Astrocyte of the hippocampus (primary cell): ENCODE data around the gene ADGRB3.
"Not testable (repeated sequence)": the region's sequence is repeated elsewhere in the genome, so short reads cannot be mapped to it uniquely, and the experiment has no call there.

Experiments used
- DNase-seq: peaks from one replicate; pipeline ENCODE4 v3.0.0; 2011; ENCODE audit warnings: low read depth, low spot score

The ADGRB3 gene

DNA sequence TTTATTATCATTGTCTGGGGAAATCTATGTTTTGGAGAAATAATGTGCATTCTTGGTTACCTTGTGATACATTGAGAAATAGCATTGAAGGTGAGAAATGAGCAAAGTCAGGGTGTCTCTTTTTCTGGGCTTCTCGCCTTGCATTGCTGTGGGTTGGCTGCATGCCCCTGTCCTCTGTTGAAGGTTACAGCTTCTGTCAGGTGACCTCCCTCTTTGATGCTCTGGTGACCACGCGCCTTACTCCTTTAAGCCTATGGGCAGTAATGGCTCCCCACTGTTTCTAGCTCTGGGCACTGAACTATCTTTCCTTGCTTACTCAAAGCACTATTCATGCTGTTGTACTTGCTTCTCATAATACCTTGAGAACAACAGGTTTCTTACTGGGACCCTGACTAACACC is 14.6 kb downstream of the ADGRB3 start:
- peak; percentile 52 for DNase-seq

DNA sequence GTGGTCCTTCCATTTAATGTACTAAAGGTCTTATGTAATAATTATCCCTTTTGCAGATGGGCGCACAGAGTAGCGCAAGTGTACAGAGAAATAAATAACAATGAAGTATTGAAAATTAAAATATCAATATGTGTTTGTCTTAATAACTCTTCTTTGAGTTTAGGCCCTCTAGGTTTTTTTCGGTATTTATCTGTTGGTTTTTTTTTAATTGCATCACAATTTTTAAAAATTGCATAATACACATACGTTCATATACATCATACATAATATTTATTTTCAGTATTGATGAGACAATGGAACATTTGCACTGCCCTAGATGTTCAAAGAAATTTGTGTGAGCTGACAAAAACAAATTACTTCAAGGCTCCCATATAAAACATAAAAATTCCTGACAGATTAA is 15.1 kb downstream of the ADGRB3 start:
- no peak for DNase-seq

DNA sequence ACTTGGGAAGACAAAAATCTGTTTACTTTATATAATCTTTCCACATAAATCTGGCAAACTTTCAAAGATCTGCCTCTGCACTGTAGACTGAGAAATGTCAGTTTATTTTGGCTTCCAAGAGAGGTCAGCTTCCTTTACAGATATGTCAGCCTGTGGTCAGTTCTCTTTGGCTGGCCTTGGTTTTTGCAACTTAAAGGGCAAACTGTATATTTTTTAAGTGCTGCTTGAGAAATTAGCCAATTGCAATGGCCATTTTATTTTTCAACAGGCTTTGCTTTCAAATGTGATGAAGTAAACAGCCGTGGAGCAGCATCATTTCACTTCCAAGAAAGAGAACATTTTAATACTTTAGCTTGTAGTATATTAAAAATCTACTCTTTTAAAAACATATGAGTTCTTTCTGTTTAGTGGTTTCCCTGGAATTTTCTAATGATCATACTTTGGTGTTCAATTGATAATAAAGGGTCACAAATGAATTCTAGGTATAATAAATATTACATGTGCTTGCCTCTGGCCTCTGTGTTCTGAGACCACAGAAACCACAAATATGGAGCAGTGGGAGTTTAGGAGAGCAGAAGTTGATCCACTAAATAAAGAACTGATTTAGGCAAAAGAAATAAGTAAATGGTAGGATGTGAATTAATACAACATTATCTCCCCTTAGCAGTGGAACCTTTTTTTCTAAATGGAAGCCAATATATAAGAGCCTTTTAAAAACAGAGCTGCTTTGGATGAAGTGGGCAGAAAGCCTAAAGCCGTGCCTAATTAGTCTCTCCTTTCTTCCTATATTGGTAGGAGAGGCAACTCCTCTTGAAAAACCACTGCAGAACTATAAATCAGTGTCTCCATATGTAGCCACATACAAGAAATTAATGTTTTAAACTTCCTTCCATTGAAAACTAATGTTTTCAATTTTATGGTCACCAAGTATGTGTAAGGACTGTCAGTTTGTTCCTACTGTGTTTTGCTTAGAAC is 16.2 kb downstream of the ADGRB3 start:
- peak; percentile 81 for DNase-seq

DNA sequence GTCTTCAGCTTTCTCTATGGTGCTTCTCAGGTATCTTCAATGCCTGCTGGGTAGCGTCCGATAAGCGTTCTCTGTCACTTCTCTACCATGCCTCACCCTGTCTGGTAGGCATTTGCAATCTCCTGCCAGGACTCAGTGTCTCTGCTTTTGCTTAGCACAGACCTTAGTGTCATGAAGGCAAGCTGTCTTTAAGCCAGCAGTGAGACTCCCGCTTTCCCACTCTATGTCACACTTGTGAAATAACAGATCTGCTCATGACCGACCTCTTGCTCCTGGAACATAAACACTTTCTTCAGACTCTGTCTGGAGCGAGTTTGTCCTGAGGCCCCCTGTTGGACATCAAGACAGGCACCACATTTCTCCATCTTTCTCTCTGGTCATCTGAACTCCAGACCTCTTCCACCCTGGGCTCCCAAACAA is 17.0 kb downstream of the ADGRB3 start:
- no peak for DNase-seq

DNA sequence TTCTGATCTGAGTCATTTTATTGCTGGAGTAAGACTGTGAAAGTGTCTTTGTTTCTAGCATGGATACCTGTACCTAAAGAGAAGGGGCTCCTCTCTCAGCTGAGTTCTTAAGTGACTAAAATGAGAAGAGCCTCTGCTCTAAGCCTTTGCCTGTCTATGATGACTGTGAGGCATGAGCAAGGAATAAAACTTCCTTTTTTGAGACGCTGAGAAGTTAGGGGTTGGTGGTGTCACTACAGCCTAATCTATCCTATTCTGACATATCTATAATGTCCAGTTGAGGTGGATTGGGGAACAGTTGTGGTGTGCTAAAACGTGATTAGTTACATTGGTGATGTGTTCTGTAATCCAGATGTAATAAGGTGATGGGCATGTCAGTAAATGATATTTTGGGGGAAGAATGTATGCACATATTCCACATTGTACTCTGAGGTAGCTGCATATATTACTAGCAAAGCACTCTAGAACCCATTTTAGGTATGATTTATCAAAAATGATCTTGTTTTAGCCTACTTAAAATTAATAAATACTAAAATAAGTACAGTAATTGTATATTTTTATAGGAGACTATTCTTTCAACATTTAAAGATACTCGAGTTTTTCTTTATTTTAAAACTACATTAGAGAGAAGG is 18.1 kb downstream of the ADGRB3 start:
- DNase-seq, result no peak

DNA sequence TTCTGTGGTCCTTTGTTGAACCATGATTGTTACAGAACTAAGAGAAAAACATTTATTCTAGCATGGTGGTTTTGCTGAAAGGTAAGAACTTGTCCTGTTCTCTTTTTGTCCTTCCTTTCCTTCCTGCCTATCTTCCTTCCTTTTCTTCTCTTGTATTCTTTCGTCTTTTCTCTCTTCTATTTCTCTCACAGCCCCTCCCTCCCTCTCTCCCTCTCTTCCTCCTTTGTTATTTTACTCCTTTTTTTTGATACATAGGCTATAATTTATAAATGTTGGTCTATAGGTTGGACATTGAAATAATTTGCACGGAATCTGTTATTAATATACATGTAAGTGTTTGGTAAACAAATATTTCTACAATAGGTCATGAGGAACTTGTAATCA is 18.6 kb downstream of the ADGRB3 start:
- DNase-seq, result no peak

DNA sequence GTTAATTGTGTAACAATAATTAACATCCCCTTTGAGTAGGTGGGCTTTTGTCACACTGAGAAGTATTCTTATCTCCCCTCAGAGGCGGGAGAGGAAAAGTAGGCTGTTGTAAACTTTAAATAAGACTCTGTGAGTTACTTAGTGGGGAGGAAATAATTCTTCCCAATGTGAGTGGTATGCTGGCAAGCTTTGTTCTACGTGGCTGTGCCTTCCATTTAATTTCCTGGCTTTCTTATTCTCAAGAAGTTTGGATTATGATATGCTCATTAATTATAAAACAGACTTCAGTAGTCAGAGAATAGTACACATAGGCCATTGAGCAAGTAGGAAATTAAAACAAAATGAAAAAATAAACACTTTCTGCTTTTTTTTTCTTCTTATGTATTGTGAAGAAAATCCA is 19.1 kb downstream of the ADGRB3 start:
- no peak for DNase-seq

DNA sequence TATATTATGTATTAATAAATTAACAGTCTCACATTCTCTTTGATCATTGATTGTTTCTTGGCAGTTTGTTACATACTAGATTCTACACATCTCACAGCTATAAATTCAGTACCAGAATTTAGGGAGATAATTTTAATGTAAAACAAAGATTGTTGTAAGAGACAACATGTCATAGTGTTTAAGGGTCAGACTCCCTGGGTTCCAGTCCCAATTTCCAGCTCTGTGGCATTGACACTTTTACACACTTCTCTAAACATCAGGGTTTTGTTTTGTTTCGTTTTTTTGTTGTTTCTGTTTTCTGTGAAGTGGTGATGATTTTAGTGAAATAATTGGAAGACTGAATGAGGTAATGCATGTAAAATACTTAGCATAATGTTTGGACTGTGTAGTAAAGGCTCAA is 19.9 kb downstream of the ADGRB3 start:
- no peak for DNase-seq

DNA sequence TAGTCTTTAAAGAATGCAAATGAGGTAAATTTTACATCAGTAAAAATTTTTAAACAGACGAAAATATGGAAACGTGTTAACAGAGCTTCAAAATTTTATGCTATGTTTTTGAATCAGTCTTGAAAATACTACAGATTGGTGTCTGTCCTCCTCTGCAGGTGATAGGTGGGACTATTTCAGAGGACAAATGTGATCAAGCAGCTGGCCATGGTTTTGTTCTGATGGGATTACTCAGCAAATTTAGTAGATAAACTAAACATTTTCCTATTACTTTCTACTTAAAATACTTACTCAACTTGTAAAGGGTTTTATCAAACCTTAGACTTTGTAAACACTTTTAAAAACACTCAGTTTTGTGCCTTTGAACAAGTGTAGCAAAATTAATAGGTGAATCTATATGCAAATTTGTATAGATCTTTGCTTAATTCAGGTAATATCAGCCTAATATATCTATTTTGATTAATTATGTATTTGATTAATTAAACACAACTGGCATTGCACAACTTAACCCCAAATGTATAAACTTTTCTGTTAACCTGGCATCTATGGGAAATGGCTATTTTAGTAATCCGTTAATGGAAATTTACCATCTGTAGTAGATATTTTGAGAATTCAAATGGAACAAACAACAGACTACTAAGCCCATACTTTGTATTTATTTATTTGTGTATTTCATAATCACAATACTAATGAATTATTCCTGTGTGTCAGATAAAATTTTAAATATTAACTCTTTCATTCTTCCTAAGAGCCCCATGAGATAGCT is 22.5 kb downstream of the ADGRB3 start:
- DNase-seq, result no peak

DNA sequence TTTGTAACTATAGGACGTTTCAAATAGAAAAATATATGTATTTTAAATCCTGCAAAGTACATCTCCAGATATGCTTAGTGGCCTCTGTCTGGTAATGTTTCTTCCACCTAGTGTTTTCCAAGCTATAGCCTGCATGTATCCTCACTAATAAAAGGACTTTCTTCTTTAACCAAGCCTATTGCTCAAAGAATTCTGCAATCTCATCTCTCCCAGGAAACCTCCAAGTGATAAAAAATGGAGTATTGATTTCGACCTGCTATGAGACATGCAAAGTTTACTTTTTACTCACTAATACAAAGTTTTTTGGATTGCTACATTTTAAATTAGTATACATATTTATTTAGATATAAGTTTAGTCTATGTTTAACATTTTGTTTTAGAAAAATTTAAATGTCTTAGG is 23.3 kb downstream of the ADGRB3 start:
- DNase-seq, result no peak

DNA sequence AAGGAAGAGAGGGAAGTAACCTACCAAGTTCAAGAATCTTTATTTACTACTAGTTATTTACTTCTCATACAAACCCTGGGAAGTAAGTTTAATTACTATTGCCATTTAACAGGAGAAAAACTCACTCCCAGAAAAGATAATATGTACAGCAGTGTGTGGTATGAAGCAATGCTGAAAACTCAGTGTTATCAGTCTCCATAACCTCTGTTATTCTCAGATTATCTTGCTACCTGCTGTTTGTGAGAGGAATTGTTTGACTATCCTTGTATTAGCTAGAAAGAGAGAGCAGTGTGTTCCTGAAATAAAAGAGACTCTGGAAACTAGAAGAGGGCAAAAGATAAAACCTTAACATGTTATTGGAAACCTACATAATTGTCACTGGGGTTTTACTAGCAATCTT is 38.2 kb downstream of the ADGRB3 start:
- DNase-seq, result no peak

DNA sequence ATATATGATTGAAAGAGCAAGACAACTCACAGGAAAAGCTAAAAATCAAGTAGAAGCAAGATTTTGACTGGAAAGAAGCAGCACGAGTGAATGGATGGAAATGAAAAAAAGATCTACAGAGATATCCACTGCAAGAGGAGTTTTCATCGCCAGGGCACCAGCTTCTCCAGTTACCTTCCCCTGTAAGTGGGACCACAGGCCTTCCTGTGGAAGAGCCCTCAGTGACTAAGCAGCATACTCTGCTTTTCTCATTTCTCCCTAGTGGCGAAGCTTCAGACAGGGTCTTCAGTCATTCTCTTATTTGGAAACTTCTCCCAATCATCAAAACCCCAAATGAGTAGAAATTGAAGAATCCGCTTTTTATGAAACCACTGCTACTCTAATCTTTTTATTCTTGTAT is 40.5 kb downstream of the ADGRB3 start:
- no peak for DNase-seq

DNA sequence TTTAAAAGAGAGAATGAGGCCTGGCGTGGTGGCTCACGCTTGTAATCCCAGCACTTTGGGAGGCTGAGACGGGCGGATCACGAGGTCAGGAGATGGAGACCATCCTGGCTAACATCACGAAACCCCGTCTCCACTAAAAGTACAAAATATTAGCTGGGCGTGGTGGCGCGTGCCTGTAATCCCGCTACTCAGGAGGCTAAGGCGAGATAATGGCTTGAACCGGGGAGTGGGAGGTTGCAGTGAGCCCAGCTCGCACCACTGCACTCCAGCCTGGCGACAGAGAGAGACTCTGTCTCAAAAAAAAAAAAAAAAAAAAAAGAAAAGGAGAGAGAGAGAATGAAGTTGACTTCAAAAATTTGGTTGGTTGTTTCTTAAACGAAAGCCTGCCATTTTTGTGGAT is 41.0 kb downstream of the ADGRB3 start:
- not testable (repeated sequence) for DNase-seq

DNA sequence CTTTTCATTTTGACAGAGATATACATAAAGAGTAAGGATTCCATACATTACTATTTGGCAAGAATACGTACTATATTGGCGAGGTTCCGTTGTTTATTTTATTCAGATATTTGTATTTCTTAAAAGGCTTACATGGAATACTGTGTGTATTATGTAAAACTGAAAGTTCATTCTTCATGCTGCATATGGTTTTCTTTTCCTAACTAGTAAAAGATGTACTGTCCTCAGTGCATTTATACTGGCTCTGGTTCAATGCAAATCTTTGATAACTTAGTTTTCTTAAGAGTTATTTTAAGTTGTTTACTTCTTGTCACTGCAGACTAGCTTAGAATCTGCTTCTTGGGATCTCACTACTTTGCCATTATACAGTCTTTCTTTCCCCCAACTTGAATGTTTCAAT is 42.0 kb downstream of the ADGRB3 start:
- DNase-seq, result no peak

DNA sequence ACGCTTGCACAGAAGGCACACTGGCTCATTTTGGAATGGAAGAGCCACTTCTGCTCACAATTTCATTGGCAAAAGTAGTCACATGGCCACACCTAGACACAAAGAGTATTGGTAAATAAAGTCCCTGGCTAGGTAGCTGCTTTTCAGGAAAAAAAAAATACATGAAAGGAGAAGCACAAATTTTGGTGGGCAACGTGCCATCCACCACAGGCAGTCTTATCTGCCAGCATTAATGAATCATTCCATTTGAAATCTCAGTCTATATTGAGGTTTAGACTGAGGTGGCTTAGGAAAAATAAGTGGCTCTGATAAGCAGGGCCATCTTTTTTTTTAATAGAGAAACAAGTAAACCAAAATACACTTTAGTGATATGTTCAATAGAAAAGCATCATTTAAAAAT is 44.3 kb downstream of the ADGRB3 start:
- DNase-seq, result peak; percentile 47

DNA sequence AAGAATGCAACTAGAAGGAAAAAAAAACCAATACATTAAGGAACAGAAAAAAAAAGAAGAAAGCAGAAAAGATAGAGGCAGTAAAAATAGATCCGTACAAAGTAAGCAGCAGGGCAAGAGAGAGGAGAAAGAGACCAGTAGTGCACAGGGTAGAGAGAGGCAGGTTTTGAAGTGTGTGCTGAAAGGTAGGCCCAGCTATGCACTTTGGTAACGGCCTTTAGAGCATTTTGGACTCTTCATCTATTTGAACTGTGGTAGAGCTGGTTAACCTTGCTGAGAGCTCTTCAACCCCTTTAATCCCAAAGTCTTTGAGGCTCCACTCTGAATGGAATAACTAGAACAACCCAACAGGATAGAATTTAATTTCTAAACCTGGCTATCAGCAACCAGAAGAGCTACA is 45.2 kb downstream of the ADGRB3 start:
- DNase-seq, result no peak

DNA sequence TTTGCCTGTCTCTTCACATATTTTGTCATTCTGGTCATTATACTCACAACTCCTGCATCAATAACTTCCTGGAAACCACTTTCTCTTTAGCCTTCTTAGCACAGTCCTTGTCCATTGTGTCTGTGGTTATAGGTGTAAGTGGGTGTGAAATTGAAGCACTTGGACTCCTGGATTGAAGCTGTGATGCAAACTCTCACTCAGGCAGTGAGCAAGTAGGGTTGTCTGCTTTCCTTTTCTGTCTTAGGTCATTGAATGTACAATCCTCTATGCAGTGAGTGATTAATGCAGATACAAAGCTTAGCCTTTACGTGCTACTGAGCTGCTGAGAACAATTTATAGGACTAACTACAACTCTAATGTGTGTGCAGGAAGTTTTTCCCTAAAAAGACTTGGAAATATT is 54.8 kb downstream of the ADGRB3 start:
- no peak for DNase-seq

DNA sequence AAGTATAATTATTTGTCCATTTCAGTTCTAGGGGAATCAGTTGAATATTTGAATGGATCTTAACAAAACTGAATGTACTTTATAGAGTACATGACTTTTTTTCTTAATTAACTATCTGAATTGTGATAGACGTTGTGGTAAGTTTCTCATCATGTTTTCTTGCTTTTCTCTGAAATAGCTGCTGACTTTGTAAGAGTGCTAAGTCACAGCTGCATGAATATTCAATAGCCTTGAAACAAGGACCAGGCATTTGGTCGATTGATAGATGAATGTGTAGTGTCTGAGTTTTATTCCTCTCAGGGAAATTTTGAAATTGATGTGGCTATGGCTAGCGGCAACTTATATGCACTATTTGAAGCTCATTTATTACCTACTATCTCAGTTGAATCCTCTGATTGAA is 56.0 kb downstream of the ADGRB3 start:
- no peak for DNase-seq

DNA sequence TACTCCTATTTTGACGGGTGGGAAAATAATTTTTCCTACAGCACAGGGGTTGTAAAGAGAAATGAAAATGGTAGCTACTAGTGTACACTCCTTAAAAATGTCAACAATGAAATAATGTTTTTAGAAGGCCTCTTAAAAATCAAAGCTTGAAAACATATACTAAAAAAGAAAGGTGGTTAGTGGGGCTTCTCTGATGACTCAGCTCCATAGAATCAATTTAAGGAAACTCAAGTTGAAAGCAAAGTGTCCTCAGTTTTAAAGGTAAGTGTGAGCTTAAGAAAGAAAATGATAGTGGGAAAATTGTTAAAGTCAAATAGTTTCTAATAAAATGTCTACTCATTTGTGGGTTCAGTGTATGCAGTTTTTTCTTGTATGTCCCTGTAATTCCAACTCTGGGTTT is 58.2 kb downstream of the ADGRB3 start:
- no peak for DNase-seq

DNA sequence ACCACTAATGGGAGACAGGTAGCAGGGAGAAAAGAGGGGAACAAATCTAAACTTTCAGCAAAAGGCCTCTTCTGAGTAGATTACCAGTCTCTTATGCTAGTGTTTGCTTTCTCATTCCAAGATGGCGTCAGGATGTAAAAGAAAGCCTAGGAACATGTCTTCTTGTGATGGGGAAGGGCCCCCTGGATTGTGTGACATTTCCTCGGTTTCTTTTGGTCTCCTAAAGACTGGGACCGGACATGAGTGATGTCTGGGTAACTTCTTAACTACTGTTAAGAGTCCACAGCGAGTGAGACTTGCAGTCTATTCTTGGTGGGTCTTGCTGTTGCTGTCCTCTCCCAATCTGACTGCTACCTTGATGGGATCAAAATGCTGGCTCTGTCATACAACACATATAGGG is 60.3 kb downstream of the ADGRB3 start:
- no peak for DNase-seq

DNA sequence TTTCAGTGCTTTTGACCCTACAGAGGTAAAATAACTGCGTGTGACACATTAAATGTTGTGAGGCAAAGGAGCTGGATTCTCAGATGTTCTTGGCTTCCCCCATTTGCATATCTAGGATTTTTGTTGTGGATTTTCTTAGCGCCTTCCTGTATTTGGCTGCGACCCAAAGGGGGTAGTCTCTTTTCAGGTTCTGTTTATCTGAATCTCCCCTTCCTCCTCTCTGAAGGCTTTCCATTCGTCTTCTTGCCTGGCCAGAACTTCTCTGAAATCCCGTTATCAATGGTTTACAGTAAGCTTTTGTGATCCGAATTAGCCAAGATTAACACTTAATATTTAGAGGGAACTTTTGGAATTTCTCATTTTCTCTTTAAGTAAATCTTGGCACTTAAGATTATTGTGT is 60.8 kb downstream of the ADGRB3 start:
- DNase-seq, result no peak

DNA sequence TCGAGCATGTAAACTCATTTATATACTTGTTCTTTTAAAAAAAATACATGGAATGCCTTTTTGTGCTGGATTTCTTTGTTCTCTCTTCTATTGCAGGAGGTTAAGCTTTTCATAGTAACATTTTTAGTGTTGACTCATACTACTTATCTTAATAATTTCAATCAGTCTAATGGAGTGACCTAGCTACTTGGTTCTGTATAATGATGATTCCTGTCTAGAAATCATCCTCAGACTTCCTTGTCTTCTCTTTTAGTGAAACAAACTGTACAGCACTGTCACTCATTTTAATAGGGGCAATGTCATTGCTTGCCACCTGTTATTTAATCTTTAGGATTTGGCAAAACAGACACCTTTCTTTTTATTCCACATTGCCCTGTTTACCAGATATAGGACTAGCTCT is 62.3 kb downstream of the ADGRB3 start:
- DNase-seq, result no peak

DNA sequence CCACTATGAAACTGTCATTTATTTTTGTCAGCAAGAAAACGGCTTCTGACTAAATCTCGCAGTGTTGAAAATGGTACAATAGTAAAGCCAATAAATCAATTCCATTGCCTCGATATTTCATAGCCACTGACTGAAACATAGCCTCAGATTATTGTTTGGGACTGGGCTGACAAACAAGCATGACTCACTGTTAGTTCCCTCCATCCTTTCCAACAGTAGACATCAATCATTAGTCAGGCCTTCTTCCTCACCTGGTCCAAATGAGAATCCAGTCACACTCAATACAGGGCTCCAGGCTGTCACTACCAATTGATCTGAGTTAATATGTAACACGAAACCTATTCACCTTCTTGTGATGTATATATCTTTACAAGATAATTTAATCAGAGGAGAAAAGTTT is 66.1 kb downstream of the ADGRB3 start:
- no peak for DNase-seq
